ENCODE measurements around the gene TOB2. TPM values are rescaled to one million over a fixed set of nuclear protein-coding genes. Genes with fewer than 3 reads are reported as not detected.
"Not testable (repeated sequence)": the region's sequence is repeated elsewhere in the genome, so short reads cannot be mapped to it uniquely, and the experiment has no call there.

The TOB2 gene
- total RNA-seq, 1 donor from 2014 or later: 71.8 TPM

DNA sequence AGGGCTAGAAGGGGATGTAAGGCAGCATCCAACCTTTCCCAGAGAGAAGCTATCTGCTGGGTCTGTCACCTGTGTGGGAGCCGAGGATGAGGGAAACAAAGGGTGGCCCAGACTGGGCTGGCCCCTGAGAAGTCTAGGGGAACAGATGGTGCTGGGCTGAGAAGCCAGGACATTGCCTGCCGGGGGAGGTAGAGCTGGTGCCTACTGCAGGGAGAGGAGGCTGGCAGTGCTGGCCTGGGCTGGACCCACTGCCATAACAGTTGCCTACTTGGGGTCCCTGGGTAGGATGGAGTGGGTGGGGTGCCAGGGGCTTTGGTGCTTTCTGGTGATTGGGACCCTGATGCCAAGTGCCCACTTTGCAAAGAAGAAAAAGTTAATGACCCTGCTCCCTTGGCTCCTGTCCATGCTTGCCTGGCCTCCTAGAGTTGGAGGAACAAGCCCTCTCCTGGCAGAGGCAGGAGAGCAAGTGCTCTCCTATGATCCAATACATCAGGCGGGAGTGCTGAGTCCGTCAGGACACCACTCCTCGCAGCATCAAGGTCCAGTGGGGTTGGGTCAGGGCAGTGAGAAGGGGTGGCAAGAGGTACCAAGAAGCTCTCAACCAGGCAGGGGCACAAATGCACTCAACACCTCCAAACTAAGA is 12.1 kb downstream of the TOB2 start:
- ATAC-seq (peak; percentile 12), DNase-seq (peak; percentile 30)
- intact Hi-C loops (cut with micrococcal nuclease): not testable (repeated sequence)

DNA sequence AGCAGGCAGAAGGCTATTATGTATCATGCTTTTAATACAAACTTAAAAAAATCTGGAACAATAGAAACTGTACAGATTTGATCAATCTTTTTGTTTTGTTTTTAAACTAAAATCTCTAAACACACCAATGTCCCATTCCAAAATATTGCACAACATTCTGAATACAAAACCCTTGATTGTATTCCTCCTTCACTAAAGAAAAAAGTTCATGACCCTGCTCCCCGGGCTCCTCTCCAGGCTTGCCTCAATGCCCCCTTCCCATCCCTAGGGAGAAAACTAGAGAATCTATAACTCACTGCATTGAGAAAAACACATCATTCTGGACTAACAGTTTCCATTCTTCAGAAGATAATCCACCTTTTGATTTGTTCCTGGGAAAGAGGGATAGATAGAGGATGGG is 13.1 kb downstream of the TOB2 start:
- ATAC-seq; intact Hi-C loops (cut with micrococcal nuclease): not testable (repeated sequence)

DNA sequence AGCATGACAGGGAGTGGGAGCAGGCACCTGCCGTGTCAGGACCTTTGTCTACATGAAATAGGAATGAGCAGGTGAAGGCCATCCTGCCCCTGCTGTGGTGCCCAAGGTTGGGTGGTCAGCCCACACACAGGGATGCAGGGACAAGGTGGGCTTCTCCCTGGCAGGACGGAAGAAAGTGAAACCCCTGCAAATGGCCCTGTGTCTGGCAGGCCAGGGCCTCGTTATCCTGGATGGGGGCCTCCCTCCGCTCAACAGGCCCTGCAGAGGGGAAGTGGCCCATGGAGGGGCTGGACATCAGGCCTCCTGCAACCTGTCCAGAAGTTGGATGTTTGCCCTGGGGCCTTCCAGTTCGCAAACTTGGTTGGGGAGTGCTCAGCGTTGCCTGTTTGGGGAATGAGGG is 14.9 kb downstream of the TOB2 start:
- no peak for DNase-seq
- intact Hi-C loops (cut with micrococcal nuclease): no loop called here
- ATAC-seq: no peak

More for the DNA sequence above, 13.1 kb downstream of the TOB2 start:
- not testable (repeated sequence) for DNase-seq

DNA sequence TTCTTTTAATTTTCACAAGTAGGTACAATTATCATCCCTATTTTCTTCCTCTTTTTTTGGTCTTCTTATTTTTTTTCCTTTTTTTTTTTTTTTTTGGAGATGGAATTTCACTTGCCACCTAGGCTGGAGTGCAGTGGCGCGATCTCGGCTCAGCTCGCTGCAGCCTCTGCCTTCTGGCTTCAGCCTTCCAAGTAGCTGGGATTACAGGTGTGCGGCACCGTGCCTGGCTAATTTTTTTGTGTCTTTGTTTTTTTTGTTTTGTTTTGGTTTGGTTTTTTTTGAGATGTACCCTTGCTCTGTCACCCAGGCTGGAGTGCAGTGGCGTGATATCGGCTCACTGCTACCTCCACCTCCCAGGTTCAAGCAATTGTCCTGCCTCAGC is 16.7 kb downstream of the TOB2 start:
- no peak for DNase-seq
- intact Hi-C loops (cut with micrococcal nuclease): no loop called here
- ATAC-seq: no peak

DNA sequence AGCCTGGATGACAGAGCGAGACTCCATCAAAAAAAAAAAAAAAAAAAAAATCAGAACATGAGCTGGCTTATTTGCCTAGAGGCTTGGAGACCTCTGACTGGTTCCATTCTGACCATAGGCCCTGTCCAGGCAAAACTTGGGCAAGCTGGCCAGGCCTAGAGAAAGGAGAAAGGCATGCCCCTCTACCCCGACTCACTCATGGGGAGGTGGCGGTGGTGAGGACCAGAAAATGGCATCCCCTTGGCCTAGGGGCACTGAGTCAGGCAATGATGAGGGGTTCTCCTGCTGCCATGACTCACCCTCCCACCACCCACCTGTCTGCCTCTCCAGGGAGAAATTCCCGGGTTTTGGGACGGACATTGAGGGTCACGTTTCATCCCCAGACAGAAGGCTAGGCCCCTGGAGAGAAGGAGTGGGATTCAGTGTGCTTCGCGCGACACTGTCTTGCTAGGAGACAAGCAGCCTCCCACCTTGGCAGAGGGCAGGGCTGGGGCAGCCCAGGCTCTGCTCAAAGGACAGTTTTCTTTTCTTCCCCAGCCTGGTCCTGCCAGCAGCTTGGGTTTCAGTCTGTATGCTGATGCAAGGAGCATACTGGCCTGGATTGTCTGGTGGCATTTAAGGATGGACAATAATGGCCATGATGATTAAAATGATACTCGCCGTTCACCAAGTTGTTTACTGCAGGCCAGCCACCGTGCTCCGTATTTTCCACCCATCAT is 17.2 kb downstream of the TOB2 start:
- intact Hi-C loops (cut with micrococcal nuclease): no loop called here
- ATAC-seq (no peak), DNase-seq (no peak)

DNA sequence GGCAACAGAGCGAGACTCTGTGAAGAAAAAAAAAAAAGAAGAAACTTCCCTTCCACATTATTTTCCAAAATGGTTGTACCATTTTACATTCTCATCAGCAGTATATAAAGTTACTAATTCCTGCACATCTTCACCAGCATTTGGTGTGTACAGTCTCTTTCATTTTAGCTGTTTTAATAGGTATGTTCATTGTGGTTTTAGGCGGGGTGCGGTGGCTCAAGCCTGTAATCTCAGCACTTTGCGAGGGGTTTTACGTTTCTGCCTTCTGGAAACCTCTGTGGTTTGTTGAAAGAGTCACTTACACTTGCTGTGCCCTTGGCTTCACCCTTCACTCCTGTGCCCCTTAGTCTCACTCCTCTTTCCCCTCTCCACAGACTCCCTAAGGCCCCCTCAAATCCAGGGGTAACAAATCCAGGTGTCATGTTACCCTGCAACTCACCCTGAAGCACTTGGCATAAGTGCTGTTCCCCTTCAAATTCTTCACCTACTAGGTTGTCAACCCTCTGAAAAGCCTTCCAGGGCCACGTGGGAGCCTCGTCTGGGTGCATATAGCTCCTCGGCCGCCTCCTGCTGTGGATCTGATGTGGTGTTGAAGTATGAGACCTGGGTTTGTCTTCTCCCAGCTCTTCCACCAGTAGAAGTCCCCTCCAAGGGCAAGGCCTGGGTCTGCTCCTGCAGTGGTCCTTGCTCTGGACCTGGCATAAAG is 20.8 kb downstream of the TOB2 start:
- DNase-seq (no peak), ATAC-seq (no peak)
- intact Hi-C loops (cut with micrococcal nuclease): no loop called here

DNA sequence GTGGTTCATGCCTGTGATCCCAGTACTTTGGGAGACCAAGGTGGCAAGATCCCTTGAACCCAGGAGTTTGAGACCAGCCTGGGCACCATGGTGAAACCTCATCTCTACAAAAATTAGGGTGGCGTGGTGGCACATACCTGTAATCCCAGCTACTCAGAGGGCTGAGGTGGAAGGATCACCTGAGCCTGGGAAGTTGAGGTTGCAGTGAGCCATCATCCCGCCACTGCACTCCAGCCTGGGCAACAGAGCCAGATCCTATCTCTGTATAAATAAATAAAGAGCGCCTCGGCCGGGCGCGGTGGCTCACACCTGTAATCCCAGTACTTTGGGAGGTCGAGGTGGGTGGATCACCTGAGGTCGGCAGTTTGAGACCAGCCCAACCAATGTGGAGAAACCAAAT is 27.9 kb downstream of the TOB2 start:
- intact Hi-C loops (cut with micrococcal nuclease): no loop called here
- no peak for ATAC-seq
- DNase-seq: no peak

DNA sequence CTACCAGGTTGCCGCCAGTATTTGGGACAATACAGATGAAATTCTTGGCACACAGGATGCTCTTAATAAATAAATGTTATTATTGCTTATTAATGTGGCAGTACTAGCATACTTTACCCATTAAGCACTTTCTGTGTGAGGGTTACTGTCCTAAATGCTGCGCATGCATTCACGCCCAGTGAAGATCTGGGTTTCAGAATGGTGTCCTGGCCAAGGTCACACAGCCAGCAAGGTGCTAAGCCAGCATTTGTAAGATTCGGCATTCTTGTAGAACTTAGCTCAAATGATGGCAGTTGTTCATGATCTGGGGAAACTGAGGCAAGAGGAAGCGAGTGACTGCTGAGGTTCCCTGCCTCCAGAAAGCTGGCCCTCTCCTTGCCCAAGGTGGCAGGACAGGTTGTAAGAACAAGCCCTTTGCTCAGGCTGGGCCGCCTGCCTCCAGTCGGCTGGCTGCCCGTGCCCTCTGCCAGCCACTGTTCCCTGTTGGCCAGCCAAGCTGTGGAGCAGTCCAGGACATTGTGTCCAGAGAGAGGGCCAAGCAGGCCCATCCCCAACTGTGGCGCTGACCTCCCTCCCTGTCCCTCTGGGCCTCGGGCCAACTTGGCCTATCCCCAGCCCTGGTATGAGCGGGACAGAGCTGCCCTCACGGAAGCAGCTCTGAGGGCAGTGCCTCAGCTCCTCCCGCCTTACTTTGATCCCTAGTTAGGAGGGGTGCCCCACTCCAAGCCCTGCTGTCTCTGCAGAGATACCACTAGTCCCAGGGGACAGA is 28.8 kb downstream of the TOB2 start:
- intact Hi-C loops (cut with micrococcal nuclease): no loop called here
- ATAC-seq: peak; percentile 69

DNA sequence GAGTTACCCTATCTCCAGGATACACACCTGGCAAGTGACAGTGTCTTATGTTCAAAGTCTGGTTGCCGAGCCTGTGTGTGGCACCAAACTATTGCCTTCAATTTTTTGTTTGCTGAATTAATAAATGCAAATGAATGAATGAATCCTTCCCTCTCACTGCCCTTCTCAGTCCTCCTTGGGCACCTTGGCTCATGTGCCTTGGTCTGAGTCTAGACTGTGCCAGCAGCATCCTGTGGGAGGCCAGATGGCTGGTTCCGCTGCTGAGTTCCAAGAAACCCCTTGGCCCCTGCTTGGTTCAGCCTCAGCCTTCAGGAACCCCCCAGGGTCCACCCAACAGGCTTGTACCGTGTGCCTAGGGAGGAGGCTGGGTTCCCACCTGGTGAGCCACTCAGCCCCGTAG is 31.0 kb downstream of the TOB2 start:
- intact Hi-C loops (cut with micrococcal nuclease): no loop called here
- DNase-seq (no peak), ATAC-seq (no peak)

More for the DNA sequence above, 28.8 kb downstream of the TOB2 start:
- peak; percentile 96 for DNase-seq

DNA sequence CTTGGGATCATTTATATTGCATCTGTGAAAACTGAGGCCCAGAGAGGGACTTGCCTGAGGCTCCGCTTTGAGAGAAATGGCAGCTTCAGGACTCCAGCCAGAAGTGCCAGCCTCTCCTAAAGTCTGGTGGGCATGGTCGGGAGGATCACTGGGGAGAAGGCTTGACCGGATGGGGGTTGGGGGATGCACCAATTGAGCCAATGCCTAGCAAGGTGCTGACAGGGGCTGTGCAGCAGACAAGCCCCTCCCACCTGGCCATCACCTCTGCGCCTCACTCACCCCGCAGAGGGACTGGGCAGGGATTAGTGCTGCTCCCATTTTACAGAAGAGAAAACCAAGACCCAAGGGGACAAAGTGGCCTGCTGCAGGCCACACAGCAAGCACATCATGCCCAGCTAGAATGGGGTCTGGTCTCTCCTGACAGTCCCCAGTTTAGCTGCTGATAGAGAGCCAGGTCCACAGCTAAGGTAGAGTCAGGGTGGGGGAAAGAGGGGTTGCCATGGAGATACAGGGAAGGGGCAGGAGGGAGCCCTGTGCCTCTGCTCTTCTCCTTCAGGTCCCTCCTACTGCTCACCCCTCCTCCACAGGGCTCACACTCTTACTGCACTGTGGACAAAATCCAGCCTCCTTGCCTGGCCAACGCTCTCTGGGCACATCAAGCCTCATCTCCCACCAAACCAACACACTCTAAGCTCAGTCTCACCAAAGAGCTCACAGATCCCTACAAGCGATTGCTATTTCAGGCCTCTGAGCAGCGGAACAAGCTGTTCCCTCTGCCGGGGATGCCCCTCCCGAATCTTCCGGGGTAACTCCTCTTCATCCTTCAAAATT is 35.4 kb downstream of the TOB2 start:
- peak; percentile 37 for ATAC-seq
- intact Hi-C loops (cut with micrococcal nuclease): no loop called here
- DNase-seq: peak; percentile 54

DNA sequence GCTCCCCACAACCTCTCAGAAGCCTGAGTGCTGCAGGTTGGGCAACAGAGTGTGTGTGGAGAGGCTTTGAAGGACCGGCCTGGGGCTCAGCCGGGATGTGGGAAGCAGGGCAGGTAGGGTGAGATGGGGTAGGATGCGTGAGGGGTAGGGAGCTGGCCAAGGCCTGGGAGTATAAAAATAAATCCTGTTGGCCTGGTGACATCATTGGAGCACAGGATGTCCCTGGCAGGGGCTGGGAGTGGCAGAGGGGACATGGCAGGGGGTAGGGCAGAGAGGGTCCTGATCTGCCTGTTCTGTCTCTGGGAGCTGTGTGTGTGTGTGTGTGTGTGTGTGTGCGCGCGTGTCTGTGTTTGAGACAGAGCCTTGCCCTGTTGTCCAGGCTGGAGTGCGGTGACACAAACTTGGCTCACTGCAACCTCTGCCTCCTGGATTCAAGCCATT is 36.3 kb downstream of the TOB2 start:
- intact Hi-C loops (cut with micrococcal nuclease): no loop called here
- DNase-seq (peak; percentile 83), ATAC-seq (peak; percentile 69)

DNA sequence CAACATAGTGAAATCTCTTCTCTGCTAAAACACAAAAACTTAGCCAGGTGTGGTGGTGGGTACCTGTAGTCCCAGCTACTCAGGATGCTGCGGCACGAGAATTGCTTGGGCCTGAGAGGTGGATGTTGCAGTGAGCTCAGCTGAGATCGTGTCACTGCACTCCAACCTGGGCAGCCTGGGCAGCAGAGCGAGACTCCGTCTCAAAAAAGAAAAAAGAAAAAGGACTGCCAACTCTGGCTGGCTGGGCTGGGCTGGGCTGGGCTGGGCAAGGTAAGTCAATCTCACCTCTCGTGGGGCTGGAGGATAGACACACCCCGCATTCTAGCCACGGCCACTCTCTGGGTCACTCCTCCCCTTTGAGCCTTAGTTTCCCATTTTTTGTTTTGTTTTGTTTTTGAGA is 37.9 kb downstream of the TOB2 start:
- intact Hi-C loops (cut with micrococcal nuclease): no loop called here
- ATAC-seq (no peak), DNase-seq (no peak)

DNA sequence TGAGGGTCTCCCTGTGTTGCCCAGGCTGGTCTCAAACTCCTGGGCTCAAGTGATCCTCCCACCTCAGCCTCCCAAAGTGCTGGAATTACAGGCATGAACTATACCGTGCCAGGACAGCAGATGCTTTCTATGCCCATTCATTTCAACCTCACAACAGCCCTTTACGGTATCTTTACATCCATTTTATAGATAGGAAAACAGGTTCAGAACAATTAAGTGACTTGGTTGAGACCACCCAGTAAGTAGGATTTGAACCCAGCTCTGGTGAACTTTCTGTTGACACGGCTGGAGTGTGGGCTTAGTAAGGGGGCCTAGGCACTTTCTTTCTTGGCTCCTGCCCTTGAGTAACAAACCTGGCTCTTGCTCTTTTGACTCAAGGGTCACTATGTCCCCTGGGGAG is 39.2 kb downstream of the TOB2 start:
- DNase-seq (no peak), ATAC-seq (no peak)
- intact Hi-C loops (cut with micrococcal nuclease): no loop called here

DNA sequence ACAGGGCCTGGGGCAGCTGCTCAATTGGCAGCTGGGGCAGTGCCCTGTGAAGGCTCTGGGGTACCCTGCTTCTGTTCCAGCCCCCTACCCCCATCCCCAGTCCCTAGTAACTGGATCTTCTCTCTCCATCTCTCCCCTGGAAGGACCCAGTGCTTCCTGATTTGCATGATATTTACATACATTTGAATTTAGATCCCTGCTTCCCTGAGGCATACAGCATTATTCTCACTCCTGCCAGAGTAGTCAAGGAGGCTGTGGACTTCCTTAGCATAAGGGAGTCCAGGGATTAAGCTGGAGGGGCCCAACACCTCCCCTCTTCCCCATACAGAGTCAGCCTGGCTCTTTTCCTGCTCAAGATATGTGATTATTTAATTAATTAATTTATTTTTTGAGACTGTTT is 40.2 kb downstream of the TOB2 start:
- DNase-seq: no peak
- ATAC-seq: no peak
- intact Hi-C loops (cut with micrococcal nuclease): no loop called here

DNA sequence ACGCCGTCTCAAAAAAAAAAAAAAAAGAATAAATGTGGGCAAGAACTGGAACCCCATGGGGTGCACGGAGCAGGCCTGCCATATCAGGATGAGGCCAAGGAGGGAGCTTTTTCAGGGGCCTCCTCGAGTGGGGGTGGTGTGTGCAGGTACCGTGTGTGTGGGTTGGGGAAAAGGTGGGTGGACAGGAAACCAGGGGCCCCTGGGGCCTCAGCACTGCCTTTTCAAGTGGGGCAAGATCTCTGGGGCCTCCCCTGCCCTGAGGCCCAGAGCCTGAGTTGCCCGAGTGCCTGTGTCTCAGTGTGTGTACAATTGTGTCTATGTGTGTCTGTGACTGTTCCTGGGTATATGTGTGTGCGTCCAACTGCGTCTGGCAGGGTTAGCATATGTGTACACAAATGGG is 41.0 kb downstream of the TOB2 start:
- ATAC-seq: no peak
- DNase-seq: no peak
- intact Hi-C loops (cut with micrococcal nuclease): no loop called here

DNA sequence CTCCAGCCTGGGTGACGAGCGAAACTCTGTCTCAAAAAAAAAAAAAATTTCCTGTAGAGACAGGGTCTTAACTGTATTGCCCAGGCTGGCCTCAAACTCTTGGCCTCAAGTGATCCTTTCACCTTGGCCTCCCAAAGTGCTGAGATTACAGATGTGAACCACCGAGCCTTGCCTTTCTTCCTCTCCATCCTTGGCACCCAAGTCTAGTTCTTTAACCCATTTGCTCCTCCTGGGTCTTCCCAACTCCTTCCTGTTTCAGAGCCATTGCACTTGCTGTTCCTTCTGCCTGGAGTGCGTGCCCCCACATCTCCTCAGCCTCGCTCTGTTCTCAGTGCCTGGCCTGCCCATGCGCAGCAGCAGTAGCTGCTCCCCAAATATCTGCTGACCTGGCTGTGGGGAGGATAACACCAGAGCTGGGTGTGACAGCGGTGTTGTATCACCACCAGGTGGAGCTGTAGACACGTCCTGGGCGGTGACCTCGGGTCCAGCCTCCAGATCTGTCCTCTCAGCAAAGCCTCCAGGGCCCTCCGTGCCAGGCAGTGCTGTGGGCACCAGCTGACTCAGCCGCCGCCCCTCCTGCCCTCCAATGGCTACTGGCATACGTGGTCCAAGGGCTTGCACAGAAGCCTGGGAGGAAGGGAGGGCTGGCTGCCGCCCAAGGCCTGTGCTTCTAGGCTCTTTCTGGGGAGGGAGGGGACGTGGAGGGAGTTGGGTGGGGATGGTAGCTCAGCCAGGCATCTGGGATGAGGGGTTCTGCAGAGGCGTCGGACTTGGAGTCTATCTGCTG is 42.9 kb downstream of the TOB2 start:
- intact Hi-C loops (cut with micrococcal nuclease): loop anchor here (5.0 kb wide), 1 partner anchor 124 kb away; no protein-coding TSS in a partner anchor
- DNase-seq: peak; percentile 94

DNA sequence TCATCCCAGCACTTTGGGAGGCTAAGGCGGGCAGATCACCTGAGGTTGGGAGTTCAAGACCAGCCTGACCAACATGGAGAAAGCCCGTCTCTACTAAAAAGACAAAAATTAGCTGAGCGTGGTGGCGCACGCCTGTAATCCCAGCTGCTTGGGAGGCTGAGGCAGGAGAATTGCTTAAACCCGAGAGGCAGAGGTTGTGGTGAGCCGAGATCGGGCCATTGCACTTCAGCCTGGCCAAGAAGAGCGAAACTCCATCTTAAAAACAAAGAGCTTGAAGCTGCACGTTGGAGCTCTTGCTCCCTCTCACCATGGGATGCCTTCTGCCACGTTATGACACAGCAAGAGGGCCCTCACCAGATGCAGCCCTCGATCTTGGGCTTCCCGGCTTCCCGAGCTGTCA is 43.8 kb downstream of the TOB2 start:
- intact Hi-C loops (cut with micrococcal nuclease): loop anchor here (5.0 kb wide), 1 partner anchor 124 kb away; no protein-coding TSS in a partner anchor
- not testable (repeated sequence) for ATAC-seq, DNase-seq

More for the DNA sequence above, 42.9 kb downstream of the TOB2 start:
- peak; percentile 86 for ATAC-seq
